Glutamatergic neuron (in vitro differentiated cells): ENCODE measurements around the gene DNAJC10. TPM values are rescaled to one million over a fixed set of nuclear protein-coding genes. Genes with fewer than 3 reads are reported as not detected.

Experiments
- DNase-seq: peaks from one replicate; pipeline ENCODE4 v3.0.0; 2022
- H3K27ac Mint-ChIP-seq: one replicate; pipeline ENCODE4 v1.8.0; 2020; ENCODE audit warnings: mild to moderate bottlenecking, mixed read lengths, inconsistent platforms; ENCODE audit not compliant: unreplicated experiment
- H3K27me3 Mint-ChIP-seq: one replicate; pipeline ENCODE4 v1.8.0; 2020; ENCODE audit warnings: mild to moderate bottlenecking, moderate library complexity, mixed read lengths, inconsistent platforms; ENCODE audit not compliant: unreplicated experiment
- H3K36me3 Mint-ChIP-seq: one replicate; pipeline ENCODE4 v1.8.0; 2020; ENCODE audit warnings: mild to moderate bottlenecking, mixed read lengths, inconsistent platforms; ENCODE audit not compliant: unreplicated experiment
- H3K4me1 Mint-ChIP-seq: one replicate; pipeline ENCODE4 v1.8.0; 2020; ENCODE audit warnings: mild to moderate bottlenecking, low read depth, mixed read lengths, inconsistent platforms; ENCODE audit not compliant: unreplicated experiment
- H3K4me3 Mint-ChIP-seq: one replicate; pipeline ENCODE4 v1.8.0; 2020; ENCODE audit warnings: mild to moderate bottlenecking, mixed read lengths, inconsistent platforms; ENCODE audit not compliant: unreplicated experiment
- H3K9me3 Mint-ChIP-seq: one replicate; pipeline ENCODE4 v1.8.0; 2020; ENCODE audit warnings: mild to moderate bottlenecking, moderate library complexity, mixed read lengths, inconsistent platforms; ENCODE audit not compliant: unreplicated experiment
- total RNA-seq: library from RNA; stranded (reverse); fragmentation: NEBNext Ultra II Directional; extraction: Animal tissue kit (Norgen Biotek cat#: 25700); gene quantifications from one replicate; pipeline ENCODE4 v1.2.1, GENCODE V29; 2021; ENCODE audit not compliant: unreplicated experiment
- TF ChIP-seq, protein P1 (sequence below): fragments of 200-600 bp; sonication (generic); IDR thresholded peaks from one replicate; pipeline ENCODE4 v1.5.0; 2021; ENCODE audit not compliant: partially characterized antibody, unreplicated experiment

The DNAJC10 gene
- total RNA-seq, 1 donor from 2014 or later, result 63.0 TPM

DNA sequence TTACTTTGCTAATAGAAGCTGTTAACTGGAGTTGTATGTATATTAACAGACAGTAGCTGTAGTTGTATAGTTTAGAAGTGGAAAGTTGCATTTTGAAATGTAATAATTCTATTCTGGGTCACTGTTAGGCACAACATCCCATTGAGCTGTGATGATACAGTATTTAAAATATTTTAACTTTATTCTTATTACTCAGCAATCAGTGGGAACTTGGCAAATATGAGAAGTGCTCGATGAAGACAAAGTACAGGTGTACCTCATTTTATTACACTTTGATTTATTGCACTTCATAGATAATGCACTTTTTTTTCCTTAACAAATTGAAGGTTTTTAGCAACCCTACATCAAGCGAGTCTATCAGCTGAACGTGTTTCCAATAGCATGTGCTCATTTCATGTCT lies 8.6 kb downstream of the DNAJC10 start:
- no peaks in the 10 kb centered on the region for H3K27me3 Mint-ChIP-seq
- no peaks in the 10 kb centered on the region for H3K36me3 Mint-ChIP-seq
- no peak for DNase-seq
- no peaks in the 10 kb centered on the region for H3K4me1 Mint-ChIP-seq
- TF ChIP-seq, protein P1, sequence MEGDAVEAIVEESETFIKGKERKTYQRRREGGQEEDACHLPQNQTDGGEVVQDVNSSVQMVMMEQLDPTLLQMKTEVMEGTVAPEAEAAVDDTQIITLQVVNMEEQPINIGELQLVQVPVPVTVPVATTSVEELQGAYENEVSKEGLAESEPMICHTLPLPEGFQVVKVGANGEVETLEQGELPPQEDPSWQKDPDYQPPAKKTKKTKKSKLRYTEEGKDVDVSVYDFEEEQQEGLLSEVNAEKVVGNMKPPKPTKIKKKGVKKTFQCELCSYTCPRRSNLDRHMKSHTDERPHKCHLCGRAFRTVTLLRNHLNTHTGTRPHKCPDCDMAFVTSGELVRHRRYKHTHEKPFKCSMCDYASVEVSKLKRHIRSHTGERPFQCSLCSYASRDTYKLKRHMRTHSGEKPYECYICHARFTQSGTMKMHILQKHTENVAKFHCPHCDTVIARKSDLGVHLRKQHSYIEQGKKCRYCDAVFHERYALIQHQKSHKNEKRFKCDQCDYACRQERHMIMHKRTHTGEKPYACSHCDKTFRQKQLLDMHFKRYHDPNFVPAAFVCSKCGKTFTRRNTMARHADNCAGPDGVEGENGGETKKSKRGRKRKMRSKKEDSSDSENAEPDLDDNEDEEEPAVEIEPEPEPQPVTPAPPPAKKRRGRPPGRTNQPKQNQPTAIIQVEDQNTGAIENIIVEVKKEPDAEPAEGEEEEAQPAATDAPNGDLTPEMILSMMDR, result no peak
- H3K9me3 Mint-ChIP-seq, result no peaks in the 10 kb centered on the region
- H3K4me3 Mint-ChIP-seq, result no peak overlapping the region
- H3K27ac Mint-ChIP-seq, result no peak overlapping the region

DNA sequence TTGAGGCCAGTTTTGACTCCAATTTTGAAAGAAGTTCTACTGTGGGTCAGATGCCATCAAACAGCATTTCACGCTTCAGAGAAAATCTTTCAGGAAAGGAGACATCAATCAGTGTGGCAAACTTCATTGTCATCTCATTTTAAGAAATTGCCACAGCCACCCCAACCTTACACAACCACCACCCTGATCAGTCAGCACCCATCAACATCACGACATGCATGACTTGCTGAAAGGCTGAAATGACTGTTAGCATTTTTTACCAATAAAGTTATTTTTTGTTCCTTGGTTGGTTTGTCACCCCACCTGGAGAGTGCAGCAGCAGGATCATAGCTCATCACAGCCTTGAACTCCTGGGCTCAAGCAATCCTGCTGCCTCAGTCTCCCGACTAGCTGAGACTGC lies 10.4 kb downstream of the DNAJC10 start:
- no peaks in the 10 kb centered on the region for H3K9me3 Mint-ChIP-seq
- TF ChIP-seq, protein P1, result no peak
- H3K4me1 Mint-ChIP-seq, result no peaks in the 10 kb centered on the region
- no peak overlapping the region for H3K4me3 Mint-ChIP-seq
- no peaks in the 10 kb centered on the region for H3K27me3 Mint-ChIP-seq
- H3K27ac Mint-ChIP-seq, result no peak overlapping the region
- no peaks in the 10 kb centered on the region for H3K36me3 Mint-ChIP-seq
- no peak for DNase-seq

DNA sequence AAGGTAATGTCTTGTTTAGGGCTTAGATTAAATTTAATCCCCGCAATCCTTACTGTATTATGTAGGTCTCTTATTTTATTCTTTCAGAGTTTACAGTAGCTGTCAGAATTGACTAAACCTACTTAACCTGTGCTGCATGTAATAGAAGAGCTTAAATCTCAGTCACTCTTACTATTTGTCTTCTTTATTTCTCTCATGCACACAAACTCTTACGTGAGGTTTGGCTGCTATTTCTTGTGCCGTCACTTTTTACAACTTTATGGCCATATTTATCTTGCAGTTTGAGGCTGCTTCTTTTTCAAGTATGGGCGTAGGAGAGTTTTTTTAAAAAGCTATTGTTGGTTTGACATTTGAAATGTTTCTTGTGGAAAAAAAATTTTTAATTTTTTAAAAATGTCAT lies 12.0 kb downstream of the DNAJC10 start:
- Mint-ChIP-seq H3K36me3 (no peaks in the 10 kb centered on the region), H3K4me3 (no peak overlapping the region), H3K27me3 (no peaks in the 10 kb centered on the region), H3K27ac (no peak overlapping the region), H3K4me1 (no peaks in the 10 kb centered on the region), H3K9me3 (no peaks in the 10 kb centered on the region)
- no peak for DNase-seq
- TF ChIP-seq, protein P1, result no peak

DNA sequence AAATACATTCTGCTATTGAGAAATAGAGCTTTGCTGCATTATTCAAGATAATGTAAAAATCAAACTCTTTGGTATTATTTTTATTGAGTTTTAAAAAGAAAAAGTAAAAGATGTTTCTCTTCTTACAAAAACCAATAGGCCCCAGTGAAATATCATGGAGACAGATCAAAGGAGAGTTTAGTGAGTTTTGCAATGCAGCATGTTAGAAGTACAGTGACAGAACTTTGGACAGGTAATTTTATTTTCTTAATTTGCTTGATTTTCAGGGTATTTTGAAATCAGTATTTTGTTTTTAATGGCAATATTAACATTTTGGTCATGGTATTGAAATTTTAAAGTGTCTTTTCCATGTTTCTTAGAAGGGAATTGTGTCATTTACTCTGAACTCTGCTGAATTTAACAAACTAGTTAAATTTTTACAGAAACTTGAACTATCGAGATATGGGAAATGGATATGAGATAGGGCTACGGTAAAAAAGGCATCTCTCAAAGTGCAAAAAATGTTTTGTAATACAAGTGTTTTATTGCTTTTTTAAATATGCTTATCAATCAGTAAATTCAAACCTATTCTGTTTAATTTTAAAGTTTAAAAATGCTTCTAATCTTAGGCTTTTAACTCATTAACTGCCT lies 13.8 kb downstream of the DNAJC10 start:
- Mint-ChIP-seq H3K9me3 (no peaks in the 10 kb centered on the region), H3K4me3 (no peak overlapping the region), H3K27ac (no peak overlapping the region), H3K36me3 (no peaks in the 10 kb centered on the region), H3K4me1 (peaks cover 3% of the 10 kb centered on the region), H3K27me3 (no peaks in the 10 kb centered on the region)
- no peak for DNase-seq
- TF ChIP-seq, protein P1, result no peak

DNA sequence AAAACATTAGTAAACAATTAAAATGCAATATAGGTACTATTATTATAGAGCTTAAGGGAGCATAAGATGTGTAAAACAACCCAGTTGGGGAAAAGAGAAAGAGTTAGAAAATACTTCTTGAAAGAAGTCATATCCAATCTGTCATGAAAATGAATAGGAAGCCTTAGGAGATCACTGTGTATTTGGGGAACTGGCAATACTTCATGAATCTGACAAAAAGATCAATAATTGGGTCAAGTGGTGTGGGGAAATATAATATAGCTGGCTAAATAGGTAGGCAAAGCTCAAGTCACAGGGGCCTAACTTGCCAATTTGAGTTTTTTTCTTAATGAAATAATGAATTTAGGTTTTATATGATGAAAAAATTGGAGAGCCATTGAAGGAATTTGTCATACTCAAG lies 14.4 kb downstream of the DNAJC10 start:
- H3K36me3 Mint-ChIP-seq, result no peaks in the 10 kb centered on the region

More for the DNA sequence above, 14.4 kb downstream of the DNAJC10 start:
- peaks cover 3% of the 10 kb centered on the region for H3K4me1 Mint-ChIP-seq
- TF ChIP-seq, protein P1, result no peak
- H3K9me3 Mint-ChIP-seq, result no peaks in the 10 kb centered on the region
- no peaks in the 10 kb centered on the region for H3K27me3 Mint-ChIP-seq
- H3K27ac Mint-ChIP-seq, result no peak overlapping the region
- H3K4me3 Mint-ChIP-seq, result no peak overlapping the region
- DNase-seq, result no peak
